ENCODE data around the gene ELMO1.

Gene ELMO1

DNA sequence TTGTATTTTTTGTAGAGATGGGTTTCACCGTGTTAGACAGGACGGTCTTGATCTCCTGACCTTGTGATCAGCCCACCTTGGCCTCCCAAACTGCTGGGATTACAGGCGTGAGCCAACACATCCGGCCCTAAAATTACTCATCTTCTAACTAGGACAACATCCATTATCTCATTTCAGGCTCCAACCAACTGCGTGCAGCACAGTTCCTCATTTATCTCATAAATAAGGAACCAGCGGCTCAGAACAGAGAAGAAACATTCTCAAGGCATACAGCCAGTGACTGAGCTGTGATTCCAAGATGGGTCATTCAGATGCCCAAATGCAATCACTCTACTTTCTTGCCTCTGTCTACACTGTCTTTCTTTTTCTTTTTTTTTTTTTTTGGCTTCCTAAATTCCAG is 356.1 kb downstream of the ELMO1 start:
- TF ChIP-seq GATA1 (IDR thresholded peaks at IDR 0.05; ENCODE audit: low read depth, low read length) = no peak
- TF ChIP-seq POLR2A (IDR thresholded peaks at IDR 0.05; ENCODE audit: low read length) = no peak
- no peak for DNase-seq

DNA sequence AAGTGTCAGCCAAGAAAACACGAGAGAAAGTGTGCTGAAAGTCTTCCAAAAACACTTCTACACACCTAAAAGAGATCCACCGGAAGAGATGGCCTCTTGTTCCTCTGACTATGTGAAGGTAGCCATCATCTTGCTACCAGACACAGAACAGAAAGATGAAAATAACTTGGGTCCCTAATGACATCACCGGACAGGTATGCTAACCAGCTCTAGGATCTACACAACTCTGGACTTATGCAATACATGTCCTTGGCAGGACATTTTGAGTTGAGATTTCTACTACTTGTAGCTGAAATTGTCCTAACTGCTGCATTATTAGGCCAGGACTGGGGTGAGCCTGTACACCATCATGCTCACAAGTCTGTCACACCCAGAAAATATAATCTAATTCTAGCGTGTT is 358.7 kb downstream of the ELMO1 start:
- no peak for TF ChIP-seq POLR2A (IDR thresholded peaks at IDR 0.05; ENCODE audit: low read length)
- no peak for TF ChIP-seq GATA1 (IDR thresholded peaks at IDR 0.05; ENCODE audit: low read depth, low read length)
- DNase-seq = no peak

DNA sequence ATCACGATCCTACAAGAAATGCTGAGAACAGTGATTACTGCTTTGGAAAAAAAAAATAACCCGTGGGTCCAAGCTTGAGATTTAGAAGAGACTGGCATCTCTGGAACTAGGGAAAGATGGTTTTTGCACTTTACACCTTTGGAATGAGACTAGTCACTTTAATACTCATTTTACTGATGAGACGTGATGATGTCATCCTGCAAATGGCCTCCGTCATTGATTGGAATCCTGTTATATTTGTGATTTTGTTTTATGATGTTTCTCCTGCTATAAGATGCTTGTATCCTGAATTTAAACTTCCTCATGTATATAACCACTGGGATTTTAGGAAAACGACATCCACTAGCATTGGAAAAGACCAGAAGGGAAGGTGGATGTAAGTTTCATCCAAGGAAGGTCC is 363.1 kb downstream of the ELMO1 start:
- DNase-seq = no peak
- TF ChIP-seq GATA1 (IDR thresholded peaks at IDR 0.05; ENCODE audit: low read depth, low read length) (no peak), POLR2A (IDR thresholded peaks at IDR 0.05; ENCODE audit: low read length) (no peak)

DNA sequence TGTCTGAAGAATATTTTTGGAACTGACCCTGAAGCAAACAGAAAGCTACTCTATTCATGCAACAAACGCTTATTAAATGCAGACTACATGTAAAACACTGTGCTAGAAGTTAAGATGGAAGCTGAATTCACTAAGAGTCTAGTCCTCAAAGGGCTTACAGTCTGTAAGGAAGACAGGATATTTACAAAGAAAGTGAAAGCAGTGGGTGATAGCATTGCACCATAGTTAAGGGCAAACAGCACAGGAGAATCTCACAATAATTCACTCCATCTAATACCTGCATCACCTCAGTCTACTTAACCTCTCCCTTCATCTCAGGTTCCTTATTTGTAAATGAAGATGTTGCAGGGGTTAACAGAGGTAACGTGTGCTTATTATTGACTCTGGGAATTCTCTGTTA is 364.4 kb downstream of the ELMO1 start:
- DNase-seq = no peak
- no peak for TF ChIP-seq GATA1 (IDR thresholded peaks at IDR 0.05; ENCODE audit: low read depth, low read length)

DNA sequence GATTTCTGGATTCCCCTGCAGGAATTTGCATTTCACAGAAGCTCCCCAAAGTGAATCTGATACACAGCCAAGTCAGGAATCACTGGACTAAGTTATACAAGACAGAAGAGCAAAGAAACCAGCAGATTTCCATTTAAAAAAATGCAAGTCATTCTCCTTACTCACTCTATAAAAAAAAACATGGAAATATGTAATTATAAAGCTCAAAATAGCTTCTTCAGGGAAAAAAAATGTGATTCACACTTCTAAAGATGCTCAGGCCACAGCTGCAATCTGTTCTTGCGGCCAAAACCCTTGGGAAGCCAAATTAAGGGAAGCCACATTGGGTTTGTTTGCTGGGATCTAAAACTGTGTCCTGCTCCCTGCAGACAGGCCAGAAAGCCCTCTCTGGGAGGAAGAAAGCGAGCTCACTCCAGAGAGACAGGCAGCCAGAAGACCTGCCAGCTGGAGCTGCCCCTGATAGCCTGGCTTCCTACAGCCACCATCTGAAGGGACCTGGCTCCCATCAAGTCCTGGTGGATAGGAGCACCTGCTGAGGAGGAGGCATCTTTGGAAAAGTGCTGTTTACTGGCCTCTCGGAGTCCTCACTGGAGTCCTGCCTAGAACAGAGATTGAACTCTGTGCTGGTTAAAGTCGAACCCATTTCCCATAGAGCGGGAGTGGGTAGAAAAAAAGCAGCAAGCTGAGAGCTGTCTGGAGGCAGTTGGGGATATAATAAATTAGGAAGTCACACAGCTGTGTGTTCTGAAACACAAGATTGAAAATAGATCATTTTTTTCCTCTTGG is 365.2 kb downstream of the ELMO1 start:
- DNase-seq = no peak
- no peak for TF ChIP-seq POLR2A (IDR thresholded peaks at IDR 0.05; ENCODE audit: low read length)
- TF ChIP-seq GATA1 (IDR thresholded peaks at IDR 0.05; ENCODE audit: low read depth, low read length) = no peak

DNA sequence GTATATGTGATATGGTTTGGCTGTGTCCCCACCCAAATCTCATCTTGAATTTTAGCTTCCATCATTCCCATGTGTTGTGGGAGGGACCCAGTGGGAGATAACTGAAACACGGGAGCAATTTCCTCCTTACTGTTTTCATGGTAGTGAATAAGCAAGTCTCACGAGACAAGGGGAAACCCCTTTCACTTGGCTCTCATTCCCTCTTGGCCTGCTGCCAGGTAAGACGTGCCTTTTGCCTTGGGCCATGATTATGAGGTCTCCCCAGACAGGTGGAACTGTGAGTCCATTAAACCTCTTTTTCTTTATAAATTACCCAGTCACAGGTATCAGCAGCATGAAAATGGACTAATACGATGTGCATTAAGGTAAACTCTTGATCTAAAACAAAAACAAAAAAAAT is 367.2 kb downstream of the ELMO1 start:
- no peak for TF ChIP-seq GATA1 (IDR thresholded peaks at IDR 0.05; ENCODE audit: low read depth, low read length)
- TF ChIP-seq POLR2A (IDR thresholded peaks at IDR 0.05; ENCODE audit: low read length) = no peak
- DNase-seq = peak; percentile 14 to 36

DNA sequence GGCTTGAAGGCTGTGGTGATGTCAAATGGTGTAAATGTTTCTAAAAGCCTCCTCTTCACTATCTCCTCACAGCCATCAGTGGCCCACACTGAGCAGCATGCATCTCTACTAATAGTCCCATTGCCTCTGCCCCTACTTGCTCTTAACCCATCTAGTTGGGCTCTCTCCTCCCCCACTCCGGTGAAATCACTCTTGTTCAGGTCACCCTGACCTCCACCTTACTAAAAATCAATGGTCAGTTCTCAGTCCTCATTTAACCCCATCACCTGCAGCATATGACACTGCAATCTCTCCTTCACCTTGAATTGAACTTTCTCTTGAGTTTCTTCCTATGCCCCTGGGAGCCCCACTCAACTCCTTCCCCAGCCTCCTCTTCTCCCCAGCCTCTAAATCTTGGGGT is 369.2 kb downstream of the ELMO1 start:
- TF ChIP-seq POLR2A (IDR thresholded peaks at IDR 0.05; ENCODE audit: low read length) (no peak), GATA1 (IDR thresholded peaks at IDR 0.05; ENCODE audit: low read depth, low read length) (no peak)
- no peak for DNase-seq

DNA sequence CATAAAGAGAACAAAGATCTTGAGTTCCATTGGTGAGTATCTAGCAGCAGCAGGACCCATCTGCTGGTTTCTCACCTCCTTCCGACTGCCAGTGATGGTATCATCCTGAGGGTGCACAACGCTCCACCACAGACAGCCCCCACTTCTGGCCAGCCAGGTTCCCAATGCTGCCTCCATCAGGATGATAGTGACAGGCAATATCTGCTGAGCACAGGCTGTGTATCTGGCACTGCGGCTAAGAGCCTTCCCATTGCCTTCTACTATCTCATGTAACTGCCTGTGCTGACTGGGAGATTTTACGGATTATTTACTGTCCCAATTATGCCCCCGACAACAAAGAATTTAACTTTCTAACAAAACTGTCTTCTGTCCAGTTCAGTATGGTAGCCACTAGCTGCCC is 372.0 kb downstream of the ELMO1 start:
- peak; percentile 55 to 76 for DNase-seq
- TF ChIP-seq POLR2A (IDR thresholded peaks at IDR 0.05; ENCODE audit: low read length) = no peak
- TF ChIP-seq GATA1 (IDR thresholded peaks at IDR 0.05; ENCODE audit: low read depth, low read length) = no peak

DNA sequence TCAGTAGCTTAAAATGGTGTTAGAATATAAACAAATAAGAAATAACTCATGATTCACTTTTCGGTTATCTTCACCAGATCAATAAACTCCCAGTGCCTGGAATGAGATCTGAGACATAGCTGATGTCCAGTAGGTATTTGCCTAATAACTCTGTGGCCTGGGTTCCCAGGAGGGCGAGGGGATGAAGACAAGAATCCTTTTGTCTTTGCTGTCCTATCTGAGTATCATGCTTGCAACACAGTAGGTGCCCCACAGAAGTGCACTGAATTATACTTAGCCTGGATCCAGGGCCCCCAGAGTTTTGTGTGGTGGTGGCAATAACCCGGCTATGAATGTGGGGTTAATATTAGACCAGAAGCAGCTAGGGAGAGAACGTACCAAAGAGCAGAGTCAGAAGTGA is 374.3 kb downstream of the ELMO1 start:
- no peak for DNase-seq
- TF ChIP-seq GATA1 (IDR thresholded peaks at IDR 0.05; ENCODE audit: low read depth, low read length) (no peak), POLR2A (IDR thresholded peaks at IDR 0.05; ENCODE audit: low read length) (no peak)

DNA sequence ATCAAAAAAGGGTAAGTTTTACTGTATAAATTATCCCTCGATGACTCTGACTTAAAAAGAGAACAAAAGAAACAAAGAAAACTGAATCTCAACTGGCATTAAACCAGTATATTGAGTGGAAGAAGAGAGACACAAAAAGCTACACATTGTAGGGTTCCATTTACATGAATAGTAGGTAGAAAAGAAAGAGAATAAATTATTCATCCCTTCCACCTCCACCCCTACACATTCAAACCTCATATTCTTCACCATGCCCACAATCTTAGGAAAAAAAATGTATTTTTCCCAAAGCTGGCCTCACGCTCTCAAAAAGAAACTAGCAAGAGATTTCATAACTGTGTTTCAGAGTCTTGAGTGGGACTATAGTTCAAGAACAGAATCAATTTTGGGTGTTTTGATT is 377.5 kb downstream of the ELMO1 start:
- TF ChIP-seq POLR2A (IDR thresholded peaks at IDR 0.05; ENCODE audit: low read length) (no peak), GATA1 (IDR thresholded peaks at IDR 0.05; ENCODE audit: low read depth, low read length) (no peak)

DNA sequence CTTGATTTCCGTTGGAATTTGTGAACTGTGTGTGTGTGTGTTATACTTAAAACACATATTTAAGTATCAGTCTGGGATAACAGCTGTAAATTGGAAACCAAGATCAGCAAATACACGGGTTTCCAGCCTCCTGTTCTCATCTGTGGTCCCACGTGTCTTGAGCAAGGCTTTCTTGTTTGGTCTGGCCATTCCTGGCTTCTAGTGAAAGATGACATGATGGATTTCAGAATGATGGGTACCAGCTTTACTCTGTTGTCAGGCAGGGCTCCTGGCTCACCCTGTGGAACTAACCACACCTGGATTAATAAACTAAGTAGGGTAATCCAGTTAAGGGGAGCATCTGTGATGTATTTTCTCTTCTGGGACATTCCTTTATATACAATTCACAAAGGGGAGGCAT is 378.2 kb downstream of the ELMO1 start:
- no peak for DNase-seq
- TF ChIP-seq GATA1 (IDR thresholded peaks at IDR 0.05; ENCODE audit: low read depth, low read length) = no peak
- TF ChIP-seq POLR2A (IDR thresholded peaks at IDR 0.05; ENCODE audit: low read length) = no peak

More for the DNA sequence above, 377.5 kb downstream of the ELMO1 start:
- no peak for DNase-seq

DNA sequence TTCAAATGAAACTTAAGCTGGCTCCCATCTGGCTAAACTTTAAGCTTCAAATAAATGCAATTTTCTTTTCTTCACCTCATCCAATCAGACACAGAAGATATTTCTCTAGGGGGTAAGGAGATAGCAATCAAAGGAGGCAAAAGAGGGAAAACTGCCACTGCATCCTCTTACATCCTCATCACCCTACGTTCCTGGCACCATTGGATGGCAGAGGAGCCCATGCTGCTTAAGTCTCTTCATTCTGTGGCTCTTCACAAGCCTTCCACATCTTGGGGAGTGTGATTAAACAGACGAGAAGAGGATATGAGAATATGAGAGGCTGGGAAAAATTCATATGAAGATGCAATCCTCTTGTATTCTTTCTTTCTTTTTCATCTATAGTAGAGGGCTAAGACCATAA is 378.6 kb downstream of the ELMO1 start:
- no peak for TF ChIP-seq POLR2A (IDR thresholded peaks at IDR 0.05; ENCODE audit: low read length)
- no peak for TF ChIP-seq GATA1 (IDR thresholded peaks at IDR 0.05; ENCODE audit: low read depth, low read length)
- DNase-seq = no peak

DNA sequence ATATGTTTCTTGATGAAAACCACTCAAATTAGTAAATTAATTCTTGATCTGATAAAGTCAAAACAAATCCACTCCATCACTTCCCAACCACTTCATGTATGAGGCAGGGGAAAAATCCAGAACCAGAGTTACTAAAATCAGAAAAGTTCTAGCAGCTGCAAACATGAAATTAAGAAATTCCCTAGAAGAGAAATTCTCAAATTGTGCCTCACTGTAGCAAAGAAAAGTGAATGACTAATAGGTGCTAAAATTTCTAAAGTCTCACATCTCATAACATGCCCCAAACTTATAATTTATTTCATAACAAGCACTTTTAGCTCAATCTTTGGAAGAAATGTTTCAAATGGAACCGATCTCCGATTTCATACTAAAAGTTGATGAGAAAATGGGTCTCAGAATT is 379.3 kb downstream of the ELMO1 start:
- no peak for DNase-seq
- TF ChIP-seq GATA1 (IDR thresholded peaks at IDR 0.05; ENCODE audit: low read depth, low read length) = no peak
- TF ChIP-seq POLR2A (IDR thresholded peaks at IDR 0.05; ENCODE audit: low read length) = no peak

DNA sequence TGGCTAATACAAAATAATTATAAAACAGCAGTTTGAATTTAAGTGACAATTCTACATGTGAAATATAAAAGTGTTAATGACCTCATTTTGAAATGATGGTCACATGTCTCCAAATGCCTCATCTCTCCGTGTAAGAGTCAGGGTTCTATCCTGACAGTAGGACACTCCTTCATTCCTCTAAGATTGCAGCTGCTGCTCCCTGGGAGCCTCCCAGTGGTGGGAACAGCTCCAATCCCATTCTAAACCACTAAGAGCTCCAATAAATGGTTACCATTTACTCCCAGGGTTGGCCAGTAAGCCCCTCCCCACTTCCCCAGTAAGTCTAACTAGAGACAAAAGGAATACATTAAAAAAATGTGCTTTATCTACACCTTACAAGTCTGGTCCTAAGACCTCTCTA is 379.8 kb downstream of the ELMO1 start:
- no peak for TF ChIP-seq POLR2A (IDR thresholded peaks at IDR 0.05; ENCODE audit: low read length)
- no peak for TF ChIP-seq GATA1 (IDR thresholded peaks at IDR 0.05; ENCODE audit: low read depth, low read length)
- no peak for DNase-seq

DNA sequence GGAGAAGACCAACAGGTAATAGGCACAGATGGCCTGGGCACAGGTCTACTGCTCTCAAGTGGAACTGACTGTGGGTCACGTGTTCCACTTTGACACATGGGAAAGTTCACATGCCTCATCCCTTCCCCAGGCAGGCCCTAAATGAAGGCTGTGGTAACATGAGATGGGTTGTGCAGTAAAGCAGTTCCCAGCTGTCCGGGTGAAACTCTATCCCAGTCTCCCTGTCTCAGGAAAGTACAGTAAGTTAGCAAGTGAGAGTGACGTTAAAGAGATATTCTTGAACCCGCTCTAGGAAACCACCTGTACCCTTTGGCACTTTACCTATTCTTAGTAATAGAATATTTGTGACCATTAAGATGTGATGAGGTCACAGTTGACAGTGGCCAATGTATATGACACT is 380.6 kb downstream of the ELMO1 start:
- no peak for DNase-seq
- no peak for TF ChIP-seq POLR2A (IDR thresholded peaks at IDR 0.05; ENCODE audit: low read length)
- TF ChIP-seq GATA1 (IDR thresholded peaks at IDR 0.05; ENCODE audit: low read depth, low read length) = no peak
